Loucy (cell line): Measurements from ENCODE around the gene ARMH3.

Experiments
- CTCF ChIP-seq: fragments of 200-600 bp; sonication (generic); conservative IDR thresholded peaks from 2 replicates; pipeline ENCODE4 v1.5.1; 2014; ENCODE audit warnings: mild to moderate bottlenecking, antibody characterized with exemption, low read length
- EZH2phosphoT487 ChIP-seq: fragments of 200-600 bp; IDR thresholded peaks from 2 replicates; pipeline ENCODE4 v1.6.1; 2018; ENCODE audit warnings: antibody characterized with exemption, mild to moderate bottlenecking, moderate library complexity, borderline replicate concordance

DNA sequence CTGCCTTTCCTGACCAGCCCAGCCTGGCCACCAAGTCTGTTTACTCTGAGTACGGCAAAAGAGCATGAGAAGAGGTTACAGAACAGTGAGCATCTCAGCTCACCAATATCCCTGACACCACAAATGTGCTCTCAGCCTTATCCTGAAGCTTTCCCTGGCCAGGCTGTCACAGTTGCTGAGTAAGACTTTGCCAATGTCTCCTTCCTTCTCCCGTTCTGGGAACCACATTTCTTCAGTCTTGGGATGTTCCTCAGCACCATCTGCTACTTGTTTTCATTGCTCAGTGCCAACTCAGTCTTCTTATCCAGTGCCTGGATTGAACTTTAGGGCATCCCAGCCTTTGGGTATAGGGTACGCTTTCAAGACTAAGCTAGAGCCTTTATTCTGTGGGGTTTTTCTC, 205.2 kb downstream of the ARMH3 start:
- TF ChIP-seq CTCF (no peak), EZH2phosphoT487 (no peak)
